ENCODE data around the gene COA3.

The COA3 gene

DNA sequence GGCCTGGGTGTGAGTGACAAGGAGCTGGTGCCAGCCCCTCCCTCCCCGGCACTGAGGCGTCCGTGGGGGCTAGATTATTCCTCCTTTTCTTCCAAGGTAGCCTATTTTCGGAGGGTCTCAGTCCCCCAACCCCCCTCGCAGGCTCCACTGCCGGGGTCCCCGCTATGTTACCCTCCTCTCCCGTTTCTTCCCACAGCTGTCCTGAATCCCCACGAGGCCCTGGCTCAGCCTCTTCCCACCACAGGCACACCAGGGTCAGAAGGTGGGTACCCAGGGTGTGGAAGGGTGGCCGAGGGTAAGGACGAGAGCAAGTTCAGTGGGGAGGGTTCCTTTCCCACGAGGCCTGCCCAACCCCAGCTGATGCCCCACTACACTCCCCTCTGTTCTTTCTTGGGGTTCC lies 36.9 kb downstream of the COA3 start:
- TF ChIP-seq, protein P1, sequence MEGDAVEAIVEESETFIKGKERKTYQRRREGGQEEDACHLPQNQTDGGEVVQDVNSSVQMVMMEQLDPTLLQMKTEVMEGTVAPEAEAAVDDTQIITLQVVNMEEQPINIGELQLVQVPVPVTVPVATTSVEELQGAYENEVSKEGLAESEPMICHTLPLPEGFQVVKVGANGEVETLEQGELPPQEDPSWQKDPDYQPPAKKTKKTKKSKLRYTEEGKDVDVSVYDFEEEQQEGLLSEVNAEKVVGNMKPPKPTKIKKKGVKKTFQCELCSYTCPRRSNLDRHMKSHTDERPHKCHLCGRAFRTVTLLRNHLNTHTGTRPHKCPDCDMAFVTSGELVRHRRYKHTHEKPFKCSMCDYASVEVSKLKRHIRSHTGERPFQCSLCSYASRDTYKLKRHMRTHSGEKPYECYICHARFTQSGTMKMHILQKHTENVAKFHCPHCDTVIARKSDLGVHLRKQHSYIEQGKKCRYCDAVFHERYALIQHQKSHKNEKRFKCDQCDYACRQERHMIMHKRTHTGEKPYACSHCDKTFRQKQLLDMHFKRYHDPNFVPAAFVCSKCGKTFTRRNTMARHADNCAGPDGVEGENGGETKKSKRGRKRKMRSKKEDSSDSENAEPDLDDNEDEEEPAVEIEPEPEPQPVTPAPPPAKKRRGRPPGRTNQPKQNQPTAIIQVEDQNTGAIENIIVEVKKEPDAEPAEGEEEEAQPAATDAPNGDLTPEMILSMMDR (conservative IDR thresholded peaks at IDR 0.05; ENCODE audit: low read depth, low read length): no peak
- H3K4me3 ChIP-seq (ENCODE audit: low read length): peak overlapping the region; percentile 25
- DNase-seq (ENCODE audit: low read depth): no peak

DNA sequence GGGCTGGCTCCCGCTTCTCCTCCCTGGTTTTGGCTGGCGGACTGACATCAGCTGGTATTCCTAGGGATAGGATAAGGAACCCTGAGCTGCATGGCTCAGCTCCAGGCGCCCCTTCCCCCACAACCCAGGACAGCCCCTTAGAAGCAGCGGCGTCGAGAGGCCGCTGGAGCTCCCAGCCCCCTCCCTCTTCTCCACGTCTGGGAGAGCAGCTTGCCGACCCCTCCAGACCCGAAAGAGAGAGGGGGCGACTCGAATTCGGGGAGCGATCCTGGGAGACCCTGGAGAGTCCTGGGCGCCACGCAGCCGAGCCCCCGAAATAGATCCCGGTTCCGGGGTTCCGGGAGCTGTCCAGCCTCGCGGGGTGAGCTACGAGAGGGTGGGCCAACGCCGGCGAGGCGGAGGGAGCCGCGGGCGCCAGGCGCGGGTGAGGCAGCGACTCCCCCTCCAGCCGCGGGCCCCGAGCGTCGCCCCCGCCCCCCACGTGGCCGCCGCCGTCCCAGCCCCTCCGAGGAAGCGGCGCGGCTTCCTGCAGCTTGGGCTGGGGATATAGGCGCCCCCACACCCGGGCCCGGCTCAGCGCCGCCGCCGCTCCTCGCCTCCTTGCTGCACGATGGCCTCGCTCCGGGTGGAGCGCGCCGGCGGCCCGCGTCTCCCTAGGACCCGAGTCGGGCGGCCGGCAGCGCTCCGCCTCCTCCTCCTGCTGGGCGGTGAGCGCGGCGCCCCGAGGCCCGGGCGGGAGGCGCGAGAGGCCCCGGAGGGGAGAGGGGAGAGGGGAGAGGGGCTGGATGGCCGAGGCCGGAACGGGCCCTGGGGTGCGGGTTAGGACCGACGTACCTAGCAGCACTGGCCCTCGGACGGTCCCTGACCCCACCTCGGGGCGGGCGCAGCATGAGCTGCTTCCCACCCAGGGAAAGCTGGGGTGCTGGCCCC lies 37.6 kb downstream of the COA3 start, which contains the start of gene RAMP2:
RAMP2 (plus strand) TSS at position 576 of the 930 bp plus-strand sequence; CDS start at position 611, 35 bp downstream.
- DNase-seq (ENCODE audit: low read depth): no peak
- peak within 1 kb of the TSS; percentile 30 for H3K4me3 ChIP-seq (ENCODE audit: low read length)
- TF ChIP-seq, protein P1 (conservative IDR thresholded peaks at IDR 0.05; ENCODE audit: low read depth, low read length): no peak

DNA sequence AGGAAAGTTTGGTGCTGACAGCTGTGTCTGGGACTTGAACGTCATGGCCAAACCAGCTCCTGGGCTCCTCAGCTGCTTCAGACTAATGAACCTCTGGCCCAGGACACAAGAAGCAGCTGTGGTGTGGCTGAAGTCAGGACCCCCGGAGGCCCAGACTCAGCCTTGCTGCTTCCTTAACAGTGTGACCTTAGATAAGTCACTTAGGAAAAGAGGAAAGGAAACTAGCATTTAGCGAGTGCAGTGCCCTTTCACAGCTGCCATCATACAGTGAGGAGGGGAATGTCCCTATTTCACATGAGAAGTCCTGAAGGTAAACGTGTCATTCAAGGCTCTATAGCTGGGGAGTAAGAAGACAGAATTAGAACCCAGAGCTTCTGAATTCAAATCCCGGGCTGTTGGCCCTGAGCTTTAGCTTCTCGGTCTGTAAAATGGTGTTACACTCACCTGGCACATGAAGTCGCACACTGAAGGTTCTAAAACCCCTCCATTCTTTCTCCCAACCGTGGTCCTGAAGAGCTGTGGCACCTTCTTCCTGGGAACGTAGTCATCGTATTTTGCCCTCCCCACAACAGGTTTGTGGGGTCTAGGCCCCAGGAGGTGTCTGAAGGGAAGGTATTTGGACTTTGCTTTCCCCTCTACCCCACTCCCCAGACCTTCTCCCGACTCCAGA lies 38.4 kb downstream of the COA3 start:
- DNase-seq (ENCODE audit: low read depth): no peak
- TF ChIP-seq, protein P1 (conservative IDR thresholded peaks at IDR 0.05; ENCODE audit: low read depth, low read length): no peak
- peak overlapping the region; percentile 30 for H3K4me3 ChIP-seq (ENCODE audit: low read length)

DNA sequence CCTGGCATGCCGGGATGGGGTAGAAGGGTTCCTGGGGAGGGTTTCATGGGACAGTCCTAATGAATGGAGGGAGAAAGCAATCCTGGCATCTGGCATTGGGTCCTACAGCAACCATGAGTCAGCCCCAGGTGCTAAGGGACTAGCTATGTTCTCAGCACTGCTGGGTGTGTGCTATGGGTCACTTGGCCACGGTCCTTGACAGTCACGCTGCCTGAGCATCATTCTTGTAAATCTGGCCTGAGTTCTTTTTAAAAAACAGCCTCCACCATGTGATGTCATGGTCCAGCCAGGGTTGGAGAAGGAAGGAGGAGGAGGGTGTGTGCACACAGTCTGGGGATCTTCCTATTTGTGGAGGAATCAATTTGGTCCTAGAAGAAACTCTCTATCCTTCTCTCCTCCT lies 43.7 kb downstream of the COA3 start:
- no peak overlapping the region for H3K4me3 ChIP-seq (ENCODE audit: low read length)
- no peak for DNase-seq (ENCODE audit: low read depth)
- TF ChIP-seq, protein P1 (conservative IDR thresholded peaks at IDR 0.05; ENCODE audit: low read depth, low read length): no peak

DNA sequence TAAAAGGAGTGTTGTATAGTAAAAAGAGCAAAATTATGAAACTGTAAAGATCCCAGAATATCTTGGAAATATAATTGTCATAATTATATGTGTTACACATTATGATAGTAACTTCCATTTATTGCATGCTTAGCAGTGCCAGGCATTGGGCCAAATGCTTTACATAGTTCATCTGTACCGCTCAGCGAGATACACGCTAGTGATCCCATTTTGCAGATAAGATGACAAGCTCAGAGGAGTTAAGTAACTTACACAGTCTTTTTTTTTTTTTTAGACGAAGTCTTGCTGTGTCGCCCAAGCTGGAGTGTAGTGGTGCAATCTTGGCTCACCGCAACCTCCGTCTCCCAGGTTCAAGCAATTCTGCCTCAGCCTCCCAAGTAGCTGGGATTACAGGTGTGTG lies 46.9 kb downstream of the COA3 start:
- no peak overlapping the region for H3K4me3 ChIP-seq (ENCODE audit: low read length)
- TF ChIP-seq, protein P1 (conservative IDR thresholded peaks at IDR 0.05; ENCODE audit: low read depth, low read length): no peak
- DNase-seq (ENCODE audit: low read depth): no peak

DNA sequence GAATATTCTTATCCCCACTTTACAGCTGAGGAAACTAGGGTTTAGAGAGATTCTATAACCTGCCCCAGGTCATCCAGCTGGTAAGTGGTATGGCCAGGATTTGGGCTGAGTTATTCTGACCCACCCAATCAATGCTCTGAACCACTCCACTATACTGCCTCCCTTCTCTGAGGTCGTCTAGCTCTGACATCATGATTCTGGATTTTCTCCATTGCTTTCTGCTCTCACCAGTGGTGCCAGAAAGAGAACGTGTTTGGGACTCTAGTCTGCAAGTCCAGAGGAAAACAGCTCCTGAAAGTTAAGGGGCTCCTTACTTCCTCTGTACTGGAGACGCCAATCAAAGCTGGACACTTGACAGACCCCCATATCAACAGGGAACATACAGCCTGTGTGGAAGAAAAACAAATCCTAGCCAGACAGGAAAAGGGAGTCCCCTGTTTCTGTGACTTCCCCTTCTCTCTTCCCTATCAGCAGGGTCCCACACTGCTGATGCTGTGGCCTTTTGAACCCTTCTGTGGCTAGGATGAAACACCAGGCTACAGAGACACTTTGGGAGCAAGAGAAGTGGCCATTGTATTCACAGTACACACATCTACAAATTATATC lies 47.7 kb downstream of the COA3 start:
- DNase-seq (ENCODE audit: low read depth): no peak
- H3K4me3 ChIP-seq (ENCODE audit: low read length): no peak overlapping the region
- TF ChIP-seq, protein P1 (conservative IDR thresholded peaks at IDR 0.05; ENCODE audit: low read depth, low read length): no peak

All from retinal pigment epithelial cell (primary cell).